Keratinocyte (primary cell): Measurements from ENCODE around the gene TMEM115.

Experiments used
- EZH2 ChIP-seq: IDR thresholded peaks from one replicate; pipeline ENCODE4 v1.6.1; 2012; ENCODE audit warnings: inconsistent platforms, mild to moderate bottlenecking, low read length, moderate library complexity
- TF ChIP-seq, protein P1 (sequence below), 3 experiments: IDR thresholded peaks in 1 of 3; conservative IDR thresholded peaks in 1 of 3; optimal IDR thresholded peaks in 1 of 3; 2 replicates in 2 of 3; 3 replicates in 1 of 3; pipeline versions ENCODE3 to v1.5.1; 2011; ENCODE audit warnings: low read length in 3 of 3, mild to moderate bottlenecking in 3 of 3, moderate library complexity in 2 of 3, control low read depth in 1 of 3, inconsistent platforms in 1 of 3; ENCODE audit not compliant: insufficient read depth in 2 of 3; ENCODE audit errors: extremely low read depth in 1 of 3

DNA sequence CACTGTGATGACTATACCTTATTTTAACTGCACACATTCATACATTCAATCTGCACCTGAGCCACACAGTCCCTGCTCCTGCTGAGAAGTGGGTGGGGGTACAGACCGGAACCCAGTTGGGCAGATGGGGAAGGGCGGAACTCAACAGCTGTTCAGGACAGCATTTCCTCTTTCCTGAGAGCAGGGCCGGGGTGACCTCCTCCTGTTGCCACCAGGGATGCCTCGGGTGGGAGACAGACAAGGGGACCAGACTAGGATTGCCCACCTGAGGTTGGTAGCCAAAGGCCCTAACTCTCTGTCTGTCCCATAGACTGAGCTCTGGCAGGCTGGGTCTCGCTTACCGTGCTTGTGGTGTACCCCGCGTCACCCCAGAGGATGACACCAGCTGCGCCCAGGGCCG, 40.7 kb downstream of the TMEM115 start:
- TF ChIP-seq, protein P1, sequence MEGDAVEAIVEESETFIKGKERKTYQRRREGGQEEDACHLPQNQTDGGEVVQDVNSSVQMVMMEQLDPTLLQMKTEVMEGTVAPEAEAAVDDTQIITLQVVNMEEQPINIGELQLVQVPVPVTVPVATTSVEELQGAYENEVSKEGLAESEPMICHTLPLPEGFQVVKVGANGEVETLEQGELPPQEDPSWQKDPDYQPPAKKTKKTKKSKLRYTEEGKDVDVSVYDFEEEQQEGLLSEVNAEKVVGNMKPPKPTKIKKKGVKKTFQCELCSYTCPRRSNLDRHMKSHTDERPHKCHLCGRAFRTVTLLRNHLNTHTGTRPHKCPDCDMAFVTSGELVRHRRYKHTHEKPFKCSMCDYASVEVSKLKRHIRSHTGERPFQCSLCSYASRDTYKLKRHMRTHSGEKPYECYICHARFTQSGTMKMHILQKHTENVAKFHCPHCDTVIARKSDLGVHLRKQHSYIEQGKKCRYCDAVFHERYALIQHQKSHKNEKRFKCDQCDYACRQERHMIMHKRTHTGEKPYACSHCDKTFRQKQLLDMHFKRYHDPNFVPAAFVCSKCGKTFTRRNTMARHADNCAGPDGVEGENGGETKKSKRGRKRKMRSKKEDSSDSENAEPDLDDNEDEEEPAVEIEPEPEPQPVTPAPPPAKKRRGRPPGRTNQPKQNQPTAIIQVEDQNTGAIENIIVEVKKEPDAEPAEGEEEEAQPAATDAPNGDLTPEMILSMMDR (optimal IDR thresholded peaks at IDR 0.05 in 1 of 3, IDR thresholded peaks at IDR 0.05 in 1 of 3, conservative IDR thresholded peaks at IDR 0.05 in 1 of 3; ENCODE audit: extremely low read depth in 1 of 3, insufficient read depth in 2 of 3, low read length in 3 of 3), result no peak
- no peak for TF ChIP-seq EZH2
